C4-2B (cell line): Measurements from ENCODE around the gene SLC25A18.

Experiments used
- H3K27ac ChIP-seq: fragments of 450-650 bp; 2 replicates; pipeline ENCODE4 v1.5.1; 2017
- CTCF ChIP-seq: fragments of 450-650 bp; conservative IDR thresholded peaks from 2 replicates; pipeline ENCODE4 v1.5.1; 2017; ENCODE audit warnings: mild to moderate bottlenecking
- ZFX ChIP-seq: fragments of 450-650 bp; IDR thresholded peaks from 2 replicates; pipeline ENCODE4 v1.6.1; 2017

The SLC25A18 gene

GRCh38 chr22:17540481-17540880, 22.8 kb upstream of the SLC25A18 start:
- TF ChIP-seq CTCF, result no peak; the same call in 1 of the 2 replicates
- no peak for TF ChIP-seq ZFX
- no peak overlapping the region for H3K27ac ChIP-seq

GRCh38 chr22:17541476-17541875, 21.8 kb upstream of the SLC25A18 start:
- no peak overlapping the region for H3K27ac ChIP-seq
- no peak for TF ChIP-seq CTCF
- no peak for TF ChIP-seq ZFX

GRCh38 chr22:17542452-17542851, 20.8 kb upstream of the SLC25A18 start:
- TF ChIP-seq ZFX, result no peak
- no peak for TF ChIP-seq CTCF

GRCh38 chr22:17548010-17548755, 15.1 kb upstream of the SLC25A18 start:
- TF ChIP-seq ZFX (no peak), CTCF (no peak)
- H3K27ac ChIP-seq, result no peak overlapping the region

More at GRCh38 chr22:17542452-17542851, 20.8 kb upstream of the SLC25A18 start:
- no peak overlapping the region for H3K27ac ChIP-seq

GRCh38 chr22:17548756-17549035, 14.6 kb upstream of the SLC25A18 start:
- TF ChIP-seq CTCF (no peak), ZFX (no peak)
- H3K27ac ChIP-seq, result no peak overlapping the region

- H3K27ac ChIP-seq, result no peak overlapping the region
- TF ChIP-seq ZFX (no peak), CTCF (no peak)
These were observed 14.1 kb upstream of the SLC25A18 start for GRCh38 chr22:17549183-17549582.

GRCh38 chr22:17549655-17550054, 13.6 kb upstream of the SLC25A18 start:
- TF ChIP-seq ZFX (no peak), CTCF (no peak)
- H3K27ac ChIP-seq, result no peak overlapping the region
